NCI-H2171 (cell line): ENCODE data around the gene IP6K3.

Experiments used
- DNase-seq: peaks from one replicate; lab custom pipeline; 2025; lab: John Stamatoyannopoulos, UW

Gene IP6K3

DNA sequence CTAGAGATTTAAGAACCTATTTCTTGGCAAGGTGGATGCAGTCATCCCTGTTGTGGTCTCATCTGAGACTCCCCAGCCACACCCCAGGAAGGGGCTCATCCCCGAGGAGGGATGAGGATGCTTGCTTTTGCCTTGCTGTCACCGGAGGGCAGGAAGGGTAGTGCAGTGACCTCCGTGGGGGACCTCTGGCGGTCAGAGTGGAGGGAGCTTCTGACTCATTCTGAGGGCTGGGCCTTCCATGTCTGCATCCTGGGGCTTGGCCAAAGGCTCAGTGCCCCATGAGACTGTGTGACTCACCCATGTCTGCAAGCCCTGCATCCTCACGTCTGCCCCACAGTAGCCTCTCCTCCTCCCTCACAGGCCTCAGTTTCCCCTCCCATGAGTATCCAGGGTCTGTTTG lies 73.9 kb downstream of the IP6K3 start:
- DNase-seq = no peak

DNA sequence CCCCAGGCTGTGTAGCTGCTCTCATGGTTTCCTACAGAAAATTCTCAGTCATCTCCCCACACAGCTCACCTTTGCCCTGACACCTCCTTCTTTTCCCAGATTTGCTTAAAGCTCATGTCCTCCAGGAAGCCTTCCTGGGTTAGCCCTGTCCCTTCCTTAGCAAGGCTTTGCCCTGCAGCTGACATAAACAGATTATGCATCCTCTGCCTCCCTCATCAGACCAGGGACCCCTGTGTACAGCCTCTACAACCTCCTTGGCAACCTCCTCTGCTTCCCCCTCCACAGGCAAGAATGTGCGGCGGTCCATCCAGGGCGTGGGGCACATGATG lies 75.0 kb downstream of the IP6K3 start:
- no peak for DNase-seq
